HepG2 (cell line): ENCODE results near the gene EGFLAM. TPM values are rescaled to one million over a fixed set of nuclear protein-coding genes. Genes with fewer than 3 reads are reported as not detected.

Experiments
- ATAC-seq: fragments of 200-7000 bp; cut with Tn5 transposase; 3 replicates; pipeline ENCODE4 v1.9.1; 2020; ENCODE audit warnings: mild to moderate bottlenecking, moderate library complexity
- BruUV-seq: library from RNA; stranded (reverse); fragments of 400-500 nt; replicated peaks from 2 replicates; lab custom pipeline; 2021; lab: Mats Ljungman, UMichigan
- CTCF ChIA-PET: fragments of 300-600 bp; formaldehyde crosslinking; extraction: SDS; loops from one replicate; lab custom pipeline; 2021; ENCODE audit warnings: low total read pairs, inconsistent platforms, low intra/inter-chr PET ratio; lab: Yijun Ruan, JAX
- POLR2A ChIA-PET: fragments of 350-600 bp; sonication (Branson Sonifier 250); formaldehyde crosslinking; loops from one replicate; lab custom pipeline; 2020; ENCODE audit warnings: antibody characterized with exemption, inconsistent platforms; lab: Yijun Ruan, JAX
- DNase-seq: peaks from one replicate; pipeline ENCODE4 v3.0.0-alpha.2; 2015; ENCODE audit warnings: low spot score
- FAIRE-seq: peaks from 3 replicates; lab custom pipeline; 2011; peaks lifted over from hg19 to GRCh38; lab: Jason Lieb, UNC
- H2AFZ ChIP-seq: one replicate; pipeline ENCODE4 v1.6.1; 2011; ENCODE audit warnings: low read length, inconsistent platforms
- H3K27ac ChIP-seq: fragments of 300-600 bp; 3 replicates; pipeline ENCODE4 v1.8.0; 2011; ENCODE audit warnings: mixed run types, mild to moderate bottlenecking, mixed read lengths, low read length, inconsistent platforms; ENCODE audit not compliant: insufficient read depth; ENCODE audit errors: extremely low read length
- H3K27me3 ChIP-seq, 2 experiments: fragments of 200-600 bp in 1 of 2; 2 replicates in 1 of 2; 3 replicates in 1 of 2; pipeline versions ENCODE4 v1.6.0 to v1.8.0; 2011; ENCODE audit warnings: low read length in 2 of 2, mild to moderate bottlenecking in 2 of 2, moderate library complexity in 2 of 2, inconsistent platforms in 1 of 2; ENCODE audit not compliant: insufficient read depth in 2 of 2, control insufficient read depth in 1 of 2
- H3K36me3 ChIP-seq, 2 experiments: fragments of 200-600 bp in 1 of 2; replicated peaks in 1 of 2; 2 replicates in 1 of 2; 3 replicates in 1 of 2; pipeline versions ENCODE4 v1.5.1 to v1.8.0; 2011; ENCODE audit warnings: low read length in 2 of 2, inconsistent platforms in 1 of 2; ENCODE audit not compliant: insufficient read depth in 2 of 2, control insufficient read depth in 1 of 2
- H3K4me1 ChIP-seq: 2 replicates; pipeline ENCODE4 v1.5.1; 2012; ENCODE audit warnings: low read length, inconsistent platforms; ENCODE audit not compliant: insufficient read depth
- H3K4me2 ChIP-seq: 2 replicates; pipeline ENCODE4 v1.6.0; 2011; ENCODE audit warnings: low read depth, low read length, inconsistent platforms
- H3K4me3 ChIP-seq, 3 experiments: fragments of 200-600 bp in 1 of 3; sonication (generic), shearing (Covaris generic) in 1 of 3; replicated peaks in 1 of 3; 2 replicates each; pipeline ENCODE4 v1.5.1; 2011 to 2016; ENCODE audit warnings: low read length in 3 of 3, inconsistent platforms in 2 of 3, low read depth in 2 of 3, mild to moderate bottlenecking in 2 of 3, control low read depth in 1 of 3, mixed read lengths in 1 of 3; ENCODE audit not compliant: insufficient read depth in 1 of 3
- H3K79me2 ChIP-seq: one replicate; pipeline ENCODE4 v1.6.1; 2011; ENCODE audit warnings: low read length, inconsistent platforms; ENCODE audit not compliant: insufficient read depth
- H3K9ac ChIP-seq: 2 replicates; pipeline ENCODE4 v1.6.0; 2011; ENCODE audit warnings: mild to moderate bottlenecking, low read depth, low read length, inconsistent platforms; ENCODE audit not compliant: insufficient read depth
- H3K9me3 ChIP-seq: 2 replicates; pipeline ENCODE4 v1.5.1; 2012; ENCODE audit warnings: mild to moderate bottlenecking, low read length
- H4K20me1 ChIP-seq: 2 replicates; pipeline ENCODE4 v1.6.0; 2011; ENCODE audit warnings: inconsistent platforms, mild to moderate bottlenecking, low read length, moderate library complexity; ENCODE audit not compliant: insufficient read depth
- ATF7 ChIP-seq, 2 experiments: fragments of 450-650 bp in 1 of 2; sonication (generic) in 1 of 2; formaldehyde crosslinking in 1 of 2; IDR thresholded peaks; 2 replicates each; pipeline versions ENCODE4 v1.4.0 to v1.6.1; 2016 to 2020; ENCODE audit warnings: antibody characterized with exemption in 1 of 2, mild to moderate bottlenecking in 1 of 2, missing genetic modification reagents in 1 of 2
- BRCA1 ChIP-seq: sonication (generic); formaldehyde crosslinking; IDR thresholded peaks from 2 replicates; pipeline ENCODE4 v1.4.0; 2020; ENCODE audit warnings: missing genetic modification reagents
- CSRNP1 ChIP-seq: sonication (generic); formaldehyde crosslinking; IDR thresholded peaks from 2 replicates; pipeline ENCODE4 v1.8.1; 2023; ENCODE audit warnings: mild to moderate bottlenecking, missing genetic modification reagents
- DBP ChIP-seq: sonication (generic); formaldehyde crosslinking; IDR thresholded peaks from 2 replicates; pipeline ENCODE4 v1.4.0; 2020; ENCODE audit warnings: missing genetic modification reagents; ENCODE audit errors: not compliant biosample characterization
- FOXA3 ChIP-seq: IDR thresholded peaks from 2 replicates; pipeline ENCODE4 v1.6.1; 2016; ENCODE audit warnings: missing genetic modification reagents, missing compliant biosample characterization
- GPN1 ChIP-seq: sonication (generic); formaldehyde crosslinking; IDR thresholded peaks from 2 replicates; pipeline ENCODE4 v1.5.1; 2020; ENCODE audit warnings: missing genetic modification reagents, borderline replicate concordance
- MED8 ChIP-seq: sonication (generic); formaldehyde crosslinking; IDR thresholded peaks from 2 replicates; pipeline ENCODE4 v1.8.1; 2023; ENCODE audit warnings: mild to moderate bottlenecking, missing genetic modification reagents; ENCODE audit not compliant: insufficient replicate concordance
- MXD3 ChIP-seq: IDR thresholded peaks from 2 replicates; pipeline ENCODE4 v1.6.1; 2016; ENCODE audit warnings: mild to moderate bottlenecking, missing biosample characterization, missing genetic modification reagents
- PATZ1 ChIP-seq: sonication (generic); formaldehyde crosslinking; IDR thresholded peaks from 2 replicates; pipeline ENCODE4 v1.4.0; 2020; ENCODE audit warnings: missing genetic modification reagents
- TFE3 ChIP-seq: IDR thresholded peaks from 2 replicates; pipeline ENCODE4 v1.6.1; 2016
- ZBTB38 ChIP-seq: sonication (generic); formaldehyde crosslinking; IDR thresholded peaks from 2 replicates; pipeline ENCODE4 v1.5.1; 2020; ENCODE audit warnings: mild to moderate bottlenecking, missing genetic modification reagents
- ZBTB8A ChIP-seq: sonication (generic); formaldehyde crosslinking; IDR thresholded peaks from 2 replicates; pipeline ENCODE4 v1.4.0; 2020; ENCODE audit warnings: mild to moderate bottlenecking, low read depth, missing genetic modification reagents, borderline replicate concordance
- ZNF205 ChIP-seq: IDR thresholded peaks from 2 replicates; pipeline ENCODE4 v1.6.1; 2018; ENCODE audit warnings: missing biosample characterization, missing genetic modification reagents
- ZNF558 ChIP-seq: sonication (generic); formaldehyde crosslinking; IDR thresholded peaks from 2 replicates; pipeline ENCODE4 v1.9.0; 2022; ENCODE audit warnings: mild to moderate bottlenecking, missing genetic modification reagents, borderline replicate concordance
- ZSCAN30 ChIP-seq: sonication (generic); formaldehyde crosslinking; IDR thresholded peaks from 2 replicates; pipeline ENCODE4 v1.5.0; 2020; ENCODE audit warnings: mild to moderate bottlenecking, missing genetic modification reagents
- WGBS: methylation state at CpG from one replicate; pipeline ENCODE4 v1.1.6; 2017; ENCODE audit warnings: low lambda C conversion rate; 5-methylcytosine and 5-hydroxymethylcytosine counted together
- in situ Hi-C: cut with HindIII; loops from 2 replicates; pipeline ENCODE4 v1.10.0; 2017; ENCODE audit warnings: low pct_unique_long_range_greater_than_20kb; ENCODE audit not compliant: extremely low pct_ligation_motif_present
- intact Hi-C: fragments of 100-400 bp; cut with micrococcal nuclease; formaldehyde crosslinking; loops from one replicate; pipeline ENCODE4 v1.10.0; 2022; ENCODE audit not compliant: unreplicated experiment
- polyA plus RNA-seq, 8 experiments: library from polyadenylated mRNA; depleted of rRNA in 3 of 8; stranded (reverse) in 7 of 8; unstranded in 1 of 8; fragments of >200 nt; fragmentation: Illumina TruSeq in 4 of 8; extraction: Trizol in 4 of 8; gene quantifications; 2 replicates each; pipeline versions ENCODE4 v1.2.1 to v1.2.3, GENCODE V29; 2011 to 2016; ENCODE audit warnings: low read depth in 4 of 8, missing spikeins in 1 of 8, mixed read lengths in 1 of 8; ENCODE audit not compliant: insufficient read depth in 1 of 8
- total RNA-seq, 5 experiments: library from RNA; depleted of rRNA; stranded (reverse); fragments of >200 nt; fragmentation: Illumina TruSeq; extraction: Trizol; gene quantifications; 2 replicates each; pipeline ENCODE4 v1.2.3, GENCODE V29; 2016; ENCODE audit warnings: low read depth in 1 of 5

The EGFLAM gene
- total and polyA plus RNA-seq, 2 of the 13 experiments (the other 11 are each of a cell fraction or from before 2014, with no cell fraction given), result not detected

GRCh38 chr5:38408446-38409198, 150.3 kb downstream of the EGFLAM start:
- Histone ChIP-seq H3K9me3 (no peaks in the 10 kb centered on the region), H3K4me1 (no peaks in the 10 kb centered on the region), H3K9ac (no peak overlapping the region), H3K79me2 (no peaks in the 10 kb centered on the region), H3K4me2 (no peak overlapping the region), H2AFZ (no peak overlapping the region), H3K36me3 (no peaks in the 10 kb centered on the region), H4K20me1 (no peaks in the 10 kb centered on the region), H3K27me3 (peaks cover 0 to 14% of the 10 kb centered on the region in 2 experiments; a peak in 1 of 5 replicates), H3K27ac (no peak overlapping the region), H3K4me3 (no peak overlapping the region)
- in situ Hi-C loops, result no loop called here
- FAIRE-seq (no peak), DNase-seq (no peak), ATAC-seq (no peak)
- 21% methylated on average over 9 of the region's 9 CpGs for WGBS
- BruUV-seq, result no TSS peak
- intact Hi-C loops, result no loop called here
- CTCF ChIA-PET, result no interaction called here
- POLR2A ChIA-PET, result no interaction called here
- TF ChIP-seq MXD3 (CRISPR knock-in tag), result no peak
- no peak for TF ChIP-seq GPN1 (CRISPR knock-in tag)
- no peak for TF ChIP-seq FOXA3
- TF ChIP-seq DBP, result no peak
- TF ChIP-seq ZNF558 (CRISPR knock-in tag), result no peak
- no peak for TF ChIP-seq MED8 (CRISPR knock-in tag)
- TF ChIP-seq BRCA1 (CRISPR knock-in tag), result no peak
- no peak for TF ChIP-seq PATZ1 (CRISPR knock-in tag)
- no peak for TF ChIP-seq TFE3 (CRISPR knock-in tag)
- no peak for TF ChIP-seq CSRNP1 (CRISPR knock-in tag)
- no peak for TF ChIP-seq ZSCAN30 (CRISPR knock-in tag)
- no peak for TF ChIP-seq ZBTB38 (CRISPR knock-in tag)
- TF ChIP-seq ATF7 (IDR thresholded peaks at IDR 0.05), result no peak
- TF ChIP-seq ATF7 (CRISPR knock-in tag; IDR thresholded peaks at IDR 0.05), result no peak
- TF ChIP-seq ZBTB8A, result no peak
- no peak for TF ChIP-seq ZNF205
